Airway epithelial cell (primary cell): Measurements from ENCODE around the gene GUCA1A. TPM values are rescaled to one million over a fixed set of nuclear protein-coding genes. Genes with fewer than 3 reads are reported as not detected.

Experiments used
- total RNA-seq: library from RNA; depleted of rRNA; stranded (reverse); fragments of >200 nt; gene quantifications from 2 replicates; pipeline ENCODE4 v1.2.3, GENCODE V29; 2015

The GUCA1A gene
- total RNA-seq, result 0.07 TPM in 1 of 2 replicates, not detected in the other

GRCh38 chr6:42173101-42173500, at the start of gene GUCA1A:
Gene GUCA1A, plus strand, starts transcription at chr6:42173364. Its CDS starts 250 bp downstream, at chr6:42173614.

GRCh38 chr6:42142118-42142835, 30.9 kb upstream of the GUCA1A start, which contains the start of gene C6orf132:
Gene C6orf132, minus strand, starts transcription at chr6:42142620. Its CDS starts 176 bp downstream, at chr6:42142444.

GRCh38 chr6:42217519-42218367, 44.6 kb downstream of the GUCA1A start, which contains the start of gene MRPS10:
Gene MRPS10, minus strand, starts transcription at chr6:42217861. Its CDS starts 12 bp downstream, at chr6:42217849.

Other genes starting within 250 kb of the GUCA1A start
- 75.5 and 99.1 TPM in 2 replicates for gene CCND3, start 231.6 kb upstream of the GUCA1A start, total RNA-seq
- 16.9 and 20.2 TPM in 2 replicates for gene TAF8, start 122.8 kb upstream of the GUCA1A start, total RNA-seq
- 36.0 and 50.2 TPM in 2 replicates for gene C6orf132, start 30.7 kb upstream of the GUCA1A start, total RNA-seq
- 0.23 and 0.42 TPM in 2 replicates for gene GUCA1B, start 21.6 kb downstream of the GUCA1A start, total RNA-seq
- 35.2 and 56.4 TPM in 2 replicates for gene MRPS10, start 44.5 kb downstream of the GUCA1A start, total RNA-seq